Dedifferentiated amniotic fluid mesenchymal stem cell (primary cell): ENCODE data around the gene ACSL5.
"Not testable (repeated sequence)": the region's sequence is repeated elsewhere in the genome, so short reads cannot be mapped to it uniquely, and the experiment has no call there.

ENCODE experiments used
- DNase-seq: peaks from one replicate; pipeline ENCODE4 v3.0.0-alpha.2; 2016; ENCODE audit errors: extremely low spot score

ACSL5 gene

GRCh38 chr10:112461029-112461887 is 87.3 kb downstream of the ACSL5 start:
- peak; percentile 42 for DNase-seq

GRCh38 chr10:112464074-112464473 is 90.2 kb downstream of the ACSL5 start:
- DNase-seq: not testable (repeated sequence)

GRCh38 chr10:112465299-112465883 is 91.5 kb downstream of the ACSL5 start:
- no peak for DNase-seq

- DNase-seq: no peak
Measured at GRCh38 chr10:112466802-112467201, 92.9 kb downstream of the ACSL5 start.

GRCh38 chr10:112467541-112468075 is 93.7 kb downstream of the ACSL5 start:
- no peak for DNase-seq

GRCh38 chr10:112471878-112472487 is 98.1 kb downstream of the ACSL5 start:
- DNase-seq: peak; percentile 47

GRCh38 chr10:112475575-112476218 is 101.8 kb downstream of the ACSL5 start:
- DNase-seq: peak; percentile 57
